ENCODE data around the gene CUX1.

DNA sequence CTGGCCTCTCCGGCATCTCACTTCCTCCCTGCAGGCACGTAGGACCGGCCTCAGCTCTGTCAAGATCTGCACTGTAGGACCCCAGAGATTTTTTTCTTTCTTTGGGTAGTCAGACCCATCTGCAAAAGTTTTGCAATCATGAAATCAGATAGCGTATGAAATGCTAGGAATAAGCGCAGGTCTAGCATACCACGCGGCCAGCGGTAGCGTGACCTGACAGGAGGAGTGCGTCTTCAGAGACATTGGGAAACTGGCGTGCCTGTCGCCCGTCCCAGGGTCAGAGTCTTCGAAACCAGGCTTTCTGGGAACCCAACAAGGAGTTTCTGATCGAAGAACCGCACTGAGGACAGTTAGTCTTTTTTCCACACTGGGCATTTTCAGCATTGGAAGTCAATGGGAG, 368.4 kb downstream of the CUX1 start:
- no peak for TF ChIP-seq CEBPB (IDR thresholded peaks at IDR 0.05)
- no peak for TF ChIP-seq YY1 (IDR thresholded peaks at IDR 0.05; ENCODE audit: low read depth)
- TF ChIP-seq TAF1 (IDR thresholded peaks at IDR 0.05; ENCODE audit: low read depth), result no peak
- no peak for TF ChIP-seq EP300 (IDR thresholded peaks at IDR 0.05; ENCODE audit: borderline replicate concordance)
- TF ChIP-seq, protein P1, sequence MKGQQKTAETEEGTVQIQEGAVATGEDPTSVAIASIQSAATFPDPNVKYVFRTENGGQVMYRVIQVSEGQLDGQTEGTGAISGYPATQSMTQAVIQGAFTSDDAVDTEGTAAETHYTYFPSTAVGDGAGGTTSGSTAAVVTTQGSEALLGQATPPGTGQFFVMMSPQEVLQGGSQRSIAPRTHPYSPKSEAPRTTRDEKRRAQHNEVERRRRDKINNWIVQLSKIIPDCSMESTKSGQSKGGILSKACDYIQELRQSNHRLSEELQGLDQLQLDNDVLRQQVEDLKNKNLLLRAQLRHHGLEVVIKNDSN (IDR thresholded peaks at IDR 0.05), result no peak
